Suprapubic skin (tissue), 4 donors: ENCODE data around the gene CDC25A. TPM values are rescaled to one million over a fixed set of nuclear protein-coding genes. Genes with fewer than 3 reads are reported as not detected.

Experiments
- DNase-seq, 2 donors: peaks; one replicate each; pipeline ENCODE4 v3.0.0-alpha.2; 2019; ENCODE audit warnings: low spot score in 2 of 2
- H3K27ac ChIP-seq: fragments of 200-600 bp; sonication (generic); one replicate; pipeline ENCODE4 v1.5.1; 2019
- H3K27me3 ChIP-seq: fragments of 200-600 bp; sonication (generic); one replicate; pipeline ENCODE4 v1.5.1; 2019
- H3K36me3 ChIP-seq: fragments of 200-600 bp; sonication (generic); one replicate; pipeline ENCODE4 v1.5.1; 2019
- H3K4me1 ChIP-seq: fragments of 200-600 bp; sonication (generic); one replicate; pipeline ENCODE4 v1.5.1; 2019
- H3K4me3 ChIP-seq: fragments of 200-600 bp; sonication (generic); one replicate; pipeline ENCODE4 v1.5.1; 2019; ENCODE audit warnings: mild to moderate bottlenecking
- H3K9me3 ChIP-seq: fragments of 200-600 bp; sonication (generic); one replicate; pipeline ENCODE4 v1.5.1; 2019
- CTCF ChIP-seq, 2 donors: fragments of 200-600 bp in 1 of 2; fragments of 450-650 bp in 1 of 2; sonication (generic) in 1 of 2; IDR thresholded peaks; one replicate each; pipeline ENCODE4 v1.5.1; 2016 to 2019; ENCODE audit warnings: antibody characterized with exemption in 2 of 2, mild to moderate bottlenecking in 1 of 2, moderate library complexity in 1 of 2
- EP300 ChIP-seq: sonication (generic); formaldehyde crosslinking; IDR thresholded peaks from one replicate; pipeline ENCODE4 v1.6.1; 2017; ENCODE audit warnings: antibody characterized with exemption
- POLR2A ChIP-seq, 2 donors: fragments of 450-650 bp; IDR thresholded peaks; one replicate each; pipeline ENCODE4 v1.6.1; 2017; ENCODE audit warnings: antibody characterized with exemption in 2 of 2, mild to moderate bottlenecking in 2 of 2, moderate library complexity in 2 of 2
- POLR2AphosphoS5 ChIP-seq, 3 donors: sonication (generic); formaldehyde crosslinking; IDR thresholded peaks; one replicate each; pipeline ENCODE4 v1.6.1; 2017; ENCODE audit warnings: antibody characterized with exemption in 3 of 3
- WGBS: methylation state at CpG from one replicate; pipeline ENCODE4 v1.1.5; 2018; 5-methylcytosine and 5-hydroxymethylcytosine counted together
- total RNA-seq, 4 donors: library from RNA; depleted of rRNA; stranded (reverse); fragments of >200 nt; gene quantifications; one replicate each; pipeline ENCODE4 v1.1.0, GENCODE V29; 2016

The CDC25A gene
- total RNA-seq, 4 donors from 2014 or later: 0.55 to 6.8 (median 0.98) TPM; not detected in 1

- no peak for TF ChIP-seq EP300
- TF ChIP-seq CTCF (IDR thresholded peaks at IDR 0.05): no peak
- no peak for TF ChIP-seq POLR2A (IDR thresholded peaks at IDR 0.05)
- no peak for TF ChIP-seq POLR2AphosphoS5 (IDR thresholded peaks at IDR 0.05)
- Histone ChIP-seq H3K4me1 (peaks cover 17% of the 10 kb centered on the region), H3K36me3 (no peaks in the 10 kb centered on the region), H3K9me3 (no peaks in the 10 kb centered on the region), H3K4me3 (no peak overlapping the region), H3K27me3 (no peaks in the 10 kb centered on the region), H3K27ac (no peak overlapping the region)
- 34% methylated on average over 3 of the region's 3 CpGs for WGBS
- DNase-seq: no peak
Measured at GRCh38 chr3:48226939-48227338, 38.7 kb upstream of the CDC25A start.

GRCh38 chr3:48225587-48225986 is 37.4 kb upstream of the CDC25A start:
- Histone ChIP-seq H3K36me3 (no peaks in the 10 kb centered on the region), H3K4me3 (no peak overlapping the region), H3K27me3 (no peaks in the 10 kb centered on the region), H3K27ac (no peak overlapping the region), H3K9me3 (no peaks in the 10 kb centered on the region), H3K4me1 (peaks cover 8% of the 10 kb centered on the region)
- 82% methylated on average over 3 of the region's 3 CpGs for WGBS
- TF ChIP-seq POLR2AphosphoS5 (IDR thresholded peaks at IDR 0.05): no peak
- no peak for TF ChIP-seq CTCF (IDR thresholded peaks at IDR 0.05)
- no peak for TF ChIP-seq POLR2A (IDR thresholded peaks at IDR 0.05)
- TF ChIP-seq EP300: no peak
- no peak for DNase-seq

- Histone ChIP-seq H3K9me3 (no peaks in the 10 kb centered on the region), H3K4me1 (peaks cover 8% of the 10 kb centered on the region), H3K27ac (no peak within 1 kb of the TSS), H3K36me3 (no peaks in the 10 kb centered on the region), H3K4me3 (no peak within 1 kb of the TSS), H3K27me3 (no peaks in the 10 kb centered on the region)
- TF ChIP-seq CTCF (IDR thresholded peaks at IDR 0.05) (no peak), POLR2AphosphoS5 (IDR thresholded peaks at IDR 0.05) (no peak), POLR2A (IDR thresholded peaks at IDR 0.05) (no peak), EP300 (no peak)
- peak in 1 of 2 donors; percentile 88 for DNase-seq
- 74% methylated on average over 11 of the region's 11 CpGs for WGBS
Measured at GRCh38 chr3:48222616-48223513, 34.6 kb upstream of the CDC25A start, which contains the start of gene CAMP. CAMP (plus strand) TSS chr3:48223495; CDS start chr3:48223512, 17 bp downstream.

GRCh38 chr3:48220746-48221145 is 32.5 kb upstream of the CDC25A start:
- no peaks in the 10 kb centered on the region for H3K36me3 ChIP-seq
- no peaks in the 10 kb centered on the region for H3K27me3 ChIP-seq
- H3K27ac ChIP-seq: no peak overlapping the region
- no peaks in the 10 kb centered on the region for H3K9me3 ChIP-seq
- H3K4me1 ChIP-seq: peaks cover 20% of the 10 kb centered on the region
- no peak overlapping the region for H3K4me3 ChIP-seq
- 88% methylated on average over 3 of the region's 9 CpGs for WGBS
- TF ChIP-seq POLR2A (IDR thresholded peaks at IDR 0.05) (no peak), POLR2AphosphoS5 (IDR thresholded peaks at IDR 0.05) (no peak), CTCF (IDR thresholded peaks at IDR 0.05) (no peak), EP300 (no peak)
- DNase-seq: no peak

GRCh38 chr3:48219543-48219942 is 31.3 kb upstream of the CDC25A start:
- no peaks in the 10 kb centered on the region for H3K36me3 ChIP-seq
- no peak overlapping the region for H3K27ac ChIP-seq
- no peak for TF ChIP-seq CTCF (IDR thresholded peaks at IDR 0.05)
- TF ChIP-seq POLR2AphosphoS5 (IDR thresholded peaks at IDR 0.05): no peak
- TF ChIP-seq EP300: no peak
- TF ChIP-seq POLR2A (IDR thresholded peaks at IDR 0.05): no peak
- WGBS: 45% methylated on average over 2 of the region's 3 CpGs
- H3K4me1 ChIP-seq: peaks cover 31% of the 10 kb centered on the region
- no peaks in the 10 kb centered on the region for H3K9me3 ChIP-seq
- no peaks in the 10 kb centered on the region for H3K27me3 ChIP-seq
- no peak for DNase-seq
- no peak overlapping the region for H3K4me3 ChIP-seq
